ENCODE data around the gene DHRS13.

- TF ChIP-seq YY1 (IDR thresholded peaks at IDR 0.05; ENCODE audit: insufficient read depth, insufficient read length): no peak
- TF ChIP-seq SUZ12 (IDR thresholded peaks at IDR 0.05; ENCODE audit: extremely low read depth, insufficient read depth, insufficient read length): no peak
These were observed 42.2 kb upstream of the DHRS13 start for GRCh38 chr17:28944862-28945741.

All from NT2/D1 (cell line).